WI38 (cell line): Measurements from ENCODE around the gene RRP1.

Experiments
- H3K4me3 ChIP-seq: 2 replicates; pipeline ENCODE4 v1.5.1; 2011; ENCODE audit warnings: low read depth, mild to moderate bottlenecking, control low read depth, low read length
- CTCF ChIP-seq: IDR thresholded peaks from 2 replicates; pipeline ENCODE4 v1.5.1; 2012; ENCODE audit warnings: low read depth, mild to moderate bottlenecking, control low read depth, low read length

Gene RRP1

GRCh38 chr21:43825936-43826622 is 36.7 kb downstream of the RRP1 start:
- TF ChIP-seq CTCF = peak; percentile 33; the same call in 1 of the 2 replicates
- no peak overlapping the region for H3K4me3 ChIP-seq

GRCh38 chr21:43826623-43826974 is 37.2 kb downstream of the RRP1 start:
- TF ChIP-seq CTCF = no peak
- no peak overlapping the region for H3K4me3 ChIP-seq

- no peak for TF ChIP-seq CTCF
- no peak overlapping the region for H3K4me3 ChIP-seq
Observed at GRCh38 chr21:43827015-43827611, 37.7 kb downstream of the RRP1 start.

GRCh38 chr21:43829161-43829560 is 39.8 kb downstream of the RRP1 start:
- no peak overlapping the region for H3K4me3 ChIP-seq
- no peak for TF ChIP-seq CTCF

GRCh38 chr21:43829575-43830119 is 40.3 kb downstream of the RRP1 start:
- no peak for TF ChIP-seq CTCF
- no peak overlapping the region for H3K4me3 ChIP-seq

- no peak overlapping the region for H3K4me3 ChIP-seq
- no peak for TF ChIP-seq CTCF
Observed at GRCh38 chr21:43832158-43832550, 42.8 kb downstream of the RRP1 start.

GRCh38 chr21:43832648-43833047 is 43.3 kb downstream of the RRP1 start:
- TF ChIP-seq CTCF = no peak
- no peak overlapping the region for H3K4me3 ChIP-seq
